Memory B cell (primary cell): ENCODE data around the gene CCNL2.
"Not testable (repeated sequence)": the region's sequence is repeated elsewhere in the genome, so short reads cannot be mapped to it uniquely, and the experiment has no call there.

Source experiments
- ATAC-seq: fragments of 150-1000 bp; cut with Tn5 transposase; 2 replicates; pipeline ENCODE4 v1.10.0; 2021; ENCODE audit warnings: low read depth, mild to moderate bottlenecking, moderate library complexity
- DNase-seq, 2 donors: peaks; one replicate each; pipeline ENCODE4 v3.0.0; 2022; ENCODE audit warnings: low spot score in 2 of 2
- H3K27ac Mint-ChIP-seq: one replicate; pipeline ENCODE4 v1.8.0; 2022; ENCODE audit warnings: mild to moderate bottlenecking, moderate library complexity, mixed read lengths
- H3K27me3 Mint-ChIP-seq: one replicate; pipeline ENCODE4 v1.8.0; 2022; ENCODE audit warnings: mixed read lengths
- H3K36me3 Mint-ChIP-seq: one replicate; pipeline ENCODE4 v1.8.0; 2022; ENCODE audit warnings: mild to moderate bottlenecking, mixed read lengths
- H3K4me1 Mint-ChIP-seq: one replicate; pipeline ENCODE4 v1.8.0; 2022; ENCODE audit warnings: mixed read lengths
- H3K4me3 Mint-ChIP-seq: one replicate; pipeline ENCODE4 v1.8.0; 2022; ENCODE audit warnings: mild to moderate bottlenecking, moderate library complexity, mixed read lengths
- H3K9me3 Mint-ChIP-seq: one replicate; pipeline ENCODE4 v1.8.0; 2022; ENCODE audit warnings: mixed read lengths

CCNL2 gene

DNA sequence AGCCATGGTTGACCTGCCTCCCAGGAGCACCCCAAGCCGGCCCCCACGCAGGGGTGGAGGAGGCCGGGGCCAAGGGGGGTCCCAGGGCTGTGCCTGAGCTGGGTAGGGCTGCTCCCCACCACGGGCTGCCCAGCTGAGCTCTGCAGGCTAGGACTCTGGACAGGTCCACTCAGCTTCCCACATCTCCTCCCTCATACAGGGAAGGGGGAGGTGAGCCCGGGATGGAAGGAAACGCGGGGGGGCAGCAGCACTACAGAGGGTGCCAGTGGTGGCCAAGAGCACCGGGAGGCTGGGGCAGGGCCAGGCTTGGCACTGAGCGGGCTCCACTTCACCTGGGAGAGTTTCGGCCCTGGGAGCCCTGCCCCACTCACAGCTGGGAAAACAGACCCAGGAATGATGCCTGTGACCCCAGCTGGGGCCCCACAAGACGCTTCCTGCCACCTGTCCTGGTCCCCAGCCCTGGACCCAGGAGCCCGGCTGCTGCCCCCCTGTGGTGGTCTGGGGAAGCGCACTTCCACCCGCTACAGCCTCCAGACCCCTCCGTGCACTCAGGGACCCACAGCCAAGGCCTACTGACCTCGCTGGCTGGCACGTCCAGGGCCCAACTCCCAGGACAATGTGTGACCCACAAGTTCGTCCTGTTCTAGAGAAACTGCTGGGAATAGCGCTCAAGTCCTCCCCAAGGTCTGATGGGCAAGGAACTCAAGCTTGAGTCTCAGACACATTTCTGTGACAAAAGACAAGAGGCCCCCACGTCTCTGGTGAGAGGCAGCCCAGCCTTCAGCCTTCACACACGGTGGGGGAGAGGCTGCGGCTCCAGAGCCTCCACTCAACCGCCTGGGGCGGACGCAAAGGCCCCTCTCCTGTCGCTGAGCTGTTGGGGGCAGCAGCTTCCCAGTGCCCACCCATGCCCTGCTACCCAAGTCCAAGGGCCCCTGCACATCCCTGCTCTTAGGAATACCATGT is 27.1 kb downstream of the CCNL2 start:
- H3K4me1 Mint-ChIP-seq = peaks cover 5% of the 10 kb centered on the region
- no peaks in the 10 kb centered on the region for H3K9me3 Mint-ChIP-seq
- no peak overlapping the region for H3K27ac Mint-ChIP-seq
- DNase-seq (peak; percentile 82 to 92), ATAC-seq (peak; percentile 25)
- H3K27me3 Mint-ChIP-seq = no peaks in the 10 kb centered on the region
- H3K36me3 Mint-ChIP-seq = no peaks in the 10 kb centered on the region
- peak overlapping the region; percentile 27 for H3K4me3 Mint-ChIP-seq

GRCh38 chr1:1371364-1371745 is 27.8 kb downstream of the CCNL2 start:
- DNase-seq = no peak
- Mint-ChIP-seq H3K4me3 (no peak overlapping the region), H3K27ac (no peak overlapping the region), H3K4me1 (peaks cover 4% of the 10 kb centered on the region), H3K27me3 (no peaks in the 10 kb centered on the region), H3K36me3 (no peaks in the 10 kb centered on the region), H3K9me3 (no peaks in the 10 kb centered on the region)
- no peak for ATAC-seq

DNA sequence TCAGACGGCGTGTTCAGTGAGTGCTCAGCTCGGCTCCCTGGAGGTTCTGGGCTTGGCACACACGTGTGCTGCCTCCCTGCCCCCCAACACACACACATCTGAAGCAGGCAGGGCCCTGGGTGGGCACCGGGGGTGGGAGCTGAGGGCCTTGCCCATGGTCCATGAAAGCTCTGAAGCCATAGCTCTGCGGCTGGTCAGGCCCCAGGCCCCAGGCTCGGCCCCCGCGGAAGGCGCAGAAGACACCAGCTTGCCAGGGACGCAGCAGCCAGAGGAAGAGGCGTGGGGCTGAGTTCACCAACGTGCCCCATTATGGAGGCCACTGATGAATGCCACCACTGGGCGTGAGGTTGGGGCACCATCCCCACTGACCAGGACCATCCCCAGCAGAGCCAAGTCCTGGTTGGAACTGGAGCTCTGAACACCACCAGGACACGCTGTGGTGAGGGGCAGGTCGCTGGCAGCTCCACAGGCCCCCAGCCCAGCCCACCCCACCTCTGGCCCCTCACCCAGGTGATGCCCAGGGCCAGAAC is 28.3 kb downstream of the CCNL2 start:
- peaks cover 4% of the 10 kb centered on the region for H3K4me1 Mint-ChIP-seq
- H3K9me3 Mint-ChIP-seq = no peaks in the 10 kb centered on the region
- no peaks in the 10 kb centered on the region for H3K27me3 Mint-ChIP-seq
- no peak overlapping the region for H3K4me3 Mint-ChIP-seq
- no peaks in the 10 kb centered on the region for H3K36me3 Mint-ChIP-seq
- no peak overlapping the region for H3K27ac Mint-ChIP-seq
- DNase-seq = no peak
- no peak for ATAC-seq

DNA sequence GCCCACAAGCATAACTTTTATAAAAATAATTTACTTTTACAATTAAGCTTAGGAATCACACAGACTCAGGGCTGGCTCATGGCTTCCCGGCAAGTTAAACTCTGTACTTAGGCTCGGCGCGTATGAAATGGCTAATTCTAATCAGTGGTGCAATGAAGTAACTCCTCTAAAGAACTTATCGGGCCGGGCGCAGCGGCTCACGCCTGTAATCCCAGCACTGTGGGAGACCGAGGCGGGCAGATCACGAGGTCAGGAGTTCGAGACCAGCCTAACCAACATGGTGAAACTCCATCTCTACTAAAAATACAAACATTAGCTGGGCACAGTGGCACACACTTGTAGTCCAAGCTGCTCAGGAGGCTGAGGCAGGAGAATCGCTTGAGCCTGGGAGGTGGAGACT is 29.0 kb downstream of the CCNL2 start:
- H3K4me3 Mint-ChIP-seq, H3K9me3 Mint-ChIP-seq, H3K4me1 Mint-ChIP-seq, H3K36me3 Mint-ChIP-seq, DNase-seq, H3K27me3 Mint-ChIP-seq, ATAC-seq, H3K27ac Mint-ChIP-seq: not testable (repeated sequence)

DNA sequence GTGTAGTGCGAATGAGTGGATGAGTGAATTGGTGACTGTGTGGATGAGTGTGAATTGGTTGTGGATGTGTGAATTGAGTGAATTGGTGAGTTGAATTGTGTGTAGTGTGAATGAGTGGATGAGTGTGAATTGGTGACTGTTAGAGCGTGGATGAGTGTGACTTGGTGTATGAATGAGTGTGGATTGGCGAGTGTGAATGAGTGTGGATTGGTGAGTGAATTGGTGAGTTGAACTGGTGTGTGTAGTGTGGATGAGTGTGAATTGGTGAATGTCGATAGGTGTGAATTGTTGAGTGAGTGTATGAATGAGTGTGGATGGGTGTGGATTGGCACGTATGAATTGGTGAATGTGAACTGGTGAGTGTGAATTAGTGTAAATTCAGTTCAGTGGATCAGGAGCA is 31.8 kb downstream of the CCNL2 start:
- DNase-seq (no peak), ATAC-seq (no peak)
- Mint-ChIP-seq H3K9me3 (no peaks in the 10 kb centered on the region), H3K27ac (no peak overlapping the region), H3K36me3 (no peaks in the 10 kb centered on the region), H3K4me1 (peaks cover 2% of the 10 kb centered on the region), H3K27me3 (no peaks in the 10 kb centered on the region), H3K4me3 (no peak overlapping the region)

- Mint-ChIP-seq H3K27ac (no peak overlapping the region), H3K27me3 (no peaks in the 10 kb centered on the region), H3K9me3 (no peaks in the 10 kb centered on the region), H3K36me3 (no peaks in the 10 kb centered on the region), H3K4me1 (no peaks in the 10 kb centered on the region), H3K4me3 (no peak overlapping the region)
- DNase-seq (no peak), ATAC-seq (no peak)
Observed at GRCh38 chr1:1366699-1367066, 32.5 kb downstream of the CCNL2 start.

DNA sequence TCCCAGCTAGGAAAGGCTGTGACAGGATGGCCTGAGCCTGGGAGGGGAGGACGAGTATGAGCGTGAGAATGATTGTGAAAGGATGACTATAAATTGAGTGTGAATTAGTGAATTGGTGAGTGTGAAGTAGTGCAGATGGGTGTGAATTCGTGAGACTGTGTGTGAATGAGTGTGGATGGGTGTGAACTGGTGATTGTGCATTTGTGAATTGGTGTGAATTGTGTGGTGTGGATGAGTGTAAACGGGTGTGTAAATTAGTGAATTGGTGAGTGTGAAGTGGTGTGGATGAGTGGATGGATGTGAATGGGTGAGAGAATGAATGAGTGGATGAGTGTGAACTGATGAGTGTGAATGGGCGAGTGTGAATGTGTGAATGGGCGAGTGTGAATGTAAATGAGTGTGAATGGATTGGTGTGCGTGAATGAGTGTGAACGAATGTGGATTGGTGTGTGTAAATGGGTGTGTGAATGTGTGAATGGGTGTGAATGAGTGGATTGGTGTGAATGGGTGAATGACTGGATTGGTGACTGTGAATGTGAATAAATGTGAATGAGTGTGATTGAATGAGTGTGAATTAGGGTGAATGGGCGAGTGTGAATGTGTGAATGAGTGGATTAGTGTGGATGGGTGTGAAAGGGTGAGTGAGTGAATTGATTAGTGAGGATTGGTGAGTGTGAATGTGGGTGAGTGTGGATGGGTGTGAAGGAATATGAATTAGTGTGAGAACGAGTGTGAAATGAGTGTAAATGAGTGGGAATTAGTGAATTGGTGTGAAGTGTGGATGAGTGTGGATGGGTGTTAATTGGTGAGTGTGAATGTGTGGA is 33.0 kb downstream of the CCNL2 start:
- peaks cover under 1% of the 10 kb centered on the region for H3K4me1 Mint-ChIP-seq
- no peak for DNase-seq
- H3K9me3 Mint-ChIP-seq = no peaks in the 10 kb centered on the region
- no peaks in the 10 kb centered on the region for H3K36me3 Mint-ChIP-seq
- no peak overlapping the region for H3K4me3 Mint-ChIP-seq
- no peak for ATAC-seq
- H3K27me3 Mint-ChIP-seq = peaks cover under 1% of the 10 kb centered on the region
- H3K27ac Mint-ChIP-seq = no peak overlapping the region

DNA sequence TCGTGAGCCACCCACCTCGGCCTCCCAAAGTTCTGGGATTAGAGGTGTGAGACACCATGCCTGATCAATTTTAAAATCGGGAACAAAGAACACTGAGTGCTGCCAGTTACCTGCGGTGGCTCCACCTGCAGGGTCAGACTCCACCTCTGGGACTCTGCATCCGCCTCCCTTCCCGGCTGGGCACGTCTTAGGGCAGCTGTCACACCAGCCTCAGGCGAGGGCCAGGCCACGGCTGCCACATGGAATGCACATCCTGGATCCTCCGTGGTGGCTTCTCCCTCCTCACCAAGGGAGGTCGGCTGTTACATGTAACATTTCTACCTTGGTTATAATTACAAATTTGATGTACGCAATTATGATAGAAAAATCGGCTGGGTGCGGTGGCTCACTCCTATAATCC is 34.9 kb downstream of the CCNL2 start:
- Mint-ChIP-seq H3K4me1 (peaks cover 7% of the 10 kb centered on the region), H3K27me3 (peaks cover 7% of the 10 kb centered on the region), H3K36me3 (no peaks in the 10 kb centered on the region), H3K4me3 (no peak overlapping the region), H3K27ac (no peak overlapping the region), H3K9me3 (no peaks in the 10 kb centered on the region)
- DNase-seq = no peak
- ATAC-seq = no peak

DNA sequence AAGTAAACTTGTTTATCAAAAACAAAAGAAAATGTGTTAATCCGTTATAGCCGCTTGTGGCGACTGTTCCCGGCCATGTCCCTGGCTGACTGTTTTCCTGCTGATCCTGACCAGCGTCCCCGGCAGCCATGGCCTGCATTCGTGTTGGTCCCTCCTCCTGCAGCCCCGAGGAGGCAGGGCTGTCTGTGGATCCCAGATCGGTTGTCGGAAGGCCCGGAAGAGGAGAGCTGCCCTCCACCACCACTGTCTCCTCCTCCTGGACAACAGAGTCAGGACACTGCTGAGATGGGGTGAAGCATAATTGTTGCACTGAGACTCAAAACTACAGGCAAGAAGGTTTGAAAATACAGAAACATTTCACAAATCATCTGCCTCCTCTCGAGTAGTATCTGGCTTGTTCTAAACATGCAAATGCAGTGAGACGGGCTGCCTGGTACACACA is 37.1 kb downstream of the CCNL2 start:
- ATAC-seq (no peak), DNase-seq (no peak)
- no peaks in the 10 kb centered on the region for H3K9me3 Mint-ChIP-seq
- H3K36me3 Mint-ChIP-seq = no peaks in the 10 kb centered on the region
- H3K27me3 Mint-ChIP-seq = peaks cover 11% of the 10 kb centered on the region
- no peak overlapping the region for H3K4me3 Mint-ChIP-seq
- no peak overlapping the region for H3K27ac Mint-ChIP-seq
- peaks cover 10% of the 10 kb centered on the region for H3K4me1 Mint-ChIP-seq

DNA sequence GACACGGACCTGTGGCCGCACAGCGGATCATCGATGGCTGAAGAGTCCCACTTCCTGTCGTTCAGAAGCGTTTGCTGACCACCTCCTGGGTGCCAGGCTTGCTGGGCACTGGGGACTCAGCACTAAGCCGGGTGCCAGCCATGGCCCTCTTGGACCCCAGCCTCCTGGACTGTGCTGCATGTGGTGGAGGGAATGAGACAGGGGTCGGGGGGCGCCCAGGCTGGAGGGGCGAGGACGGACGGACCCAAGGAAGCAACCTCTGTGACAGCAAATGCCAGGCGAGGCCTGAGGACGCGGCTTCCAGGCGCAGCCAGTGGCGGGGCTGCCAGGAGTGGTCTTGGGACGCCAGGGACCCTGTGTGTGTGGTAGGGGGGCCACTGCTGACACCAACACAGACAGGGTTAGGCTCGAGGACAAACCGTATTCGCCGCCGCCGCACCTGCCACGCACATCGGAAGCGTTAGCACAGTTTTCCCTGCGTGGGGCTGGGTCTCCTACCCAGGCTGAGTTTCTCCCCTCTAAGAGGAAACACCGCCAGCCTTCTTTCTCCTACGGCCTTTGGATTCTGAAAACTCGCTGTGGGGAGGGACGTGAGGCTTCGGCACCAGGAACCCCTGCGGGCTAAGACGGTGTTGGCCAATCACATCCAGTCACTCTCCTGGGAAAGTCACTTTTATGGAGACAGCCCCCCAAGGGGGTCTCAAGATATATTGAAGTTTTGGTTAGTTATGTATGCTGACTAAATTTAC is 37.7 kb downstream of the CCNL2 start:
- ATAC-seq (no peak), DNase-seq (no peak)
- Mint-ChIP-seq H3K4me3 (no peak overlapping the region), H3K9me3 (no peaks in the 10 kb centered on the region), H3K4me1 (peaks cover 10% of the 10 kb centered on the region), H3K27ac (no peak overlapping the region), H3K27me3 (peaks cover 13% of the 10 kb centered on the region), H3K36me3 (no peaks in the 10 kb centered on the region)

GRCh38 chr1:1360506-1361169 is 38.5 kb downstream of the CCNL2 start:
- Mint-ChIP-seq H3K4me3 (no peak overlapping the region), H3K4me1 (peaks cover 10% of the 10 kb centered on the region), H3K36me3 (no peaks in the 10 kb centered on the region), H3K27me3 (peaks cover 13% of the 10 kb centered on the region), H3K9me3 (no peaks in the 10 kb centered on the region), H3K27ac (no peak overlapping the region)
- ATAC-seq (no peak), DNase-seq (no peak)

- H3K27me3 Mint-ChIP-seq = peaks cover 13% of the 10 kb centered on the region
- no peak overlapping the region for H3K27ac Mint-ChIP-seq
- H3K4me1 Mint-ChIP-seq = peaks cover 10% of the 10 kb centered on the region
- H3K36me3 Mint-ChIP-seq = no peaks in the 10 kb centered on the region
- H3K9me3 Mint-ChIP-seq = no peaks in the 10 kb centered on the region
- ATAC-seq (no peak), DNase-seq (no peak)
- no peak overlapping the region for H3K4me3 Mint-ChIP-seq
Observed at GRCh38 chr1:1359664-1360468, 39.3 kb downstream of the CCNL2 start.

DNA sequence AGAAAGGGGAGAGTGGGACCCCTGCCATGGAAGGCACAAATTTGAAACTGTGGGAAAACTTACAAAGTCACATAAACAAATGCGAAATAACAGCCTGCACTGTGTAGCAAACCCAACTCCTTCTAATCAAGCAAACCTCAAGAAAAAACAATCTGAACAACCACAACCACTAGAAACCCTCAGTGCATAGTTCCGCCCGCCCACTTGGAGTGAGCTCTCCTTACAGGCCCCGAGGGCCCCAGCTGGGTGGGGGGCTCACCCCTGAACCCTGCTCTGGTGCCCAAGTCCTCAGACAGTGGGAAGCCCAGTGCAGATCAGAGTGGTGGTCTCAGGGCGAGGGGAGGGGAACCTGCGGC is 39.8 kb downstream of the CCNL2 start:
- Mint-ChIP-seq H3K4me3 (no peak overlapping the region), H3K9me3 (no peaks in the 10 kb centered on the region), H3K36me3 (no peaks in the 10 kb centered on the region), H3K4me1 (peaks cover 10% of the 10 kb centered on the region), H3K27ac (no peak overlapping the region), H3K27me3 (peaks cover 13% of the 10 kb centered on the region)
- peak; percentile 34 for ATAC-seq
- DNase-seq = no peak
